HepG2 (cell line): ENCODE results near the gene CNOT10. TPM values are rescaled to one million over a fixed set of nuclear protein-coding genes. Genes with fewer than 3 reads are reported as not detected.

Experiments used
- AGO2 ChIP-seq: fragments of 200-400 bp; formaldehyde crosslinking; optimal IDR thresholded peaks from 2 replicates; pipeline ENCODE3; 2017; ENCODE audit warnings: mild to moderate bottlenecking, low read depth, low read length, moderate library complexity
- CREB1 ChIP-seq, 2 experiments: fragments of 450-650 bp in 1 of 2; IDR thresholded peaks; 2 replicates each; pipeline ENCODE4 v1.6.1; 2016 to 2017; ENCODE audit warnings: control low read depth in 1 of 2, mild to moderate bottlenecking in 1 of 2, missing compliant biosample characterization in 1 of 2, missing genetic modification characterization in 1 of 2
- CREBL2 ChIP-seq: sonication (generic); formaldehyde crosslinking; IDR thresholded peaks from 2 replicates; pipeline ENCODE4 v1.8.1; 2023; ENCODE audit warnings: missing genetic modification reagents, mild to moderate bottlenecking, borderline replicate concordance
- EHMT2 ChIP-seq: fragments of 200-600 bp; sonication (generic); IDR thresholded peaks from 2 replicates; pipeline ENCODE4 v1.7.0; 2017; ENCODE audit warnings: antibody characterized with exemption, low read depth, low read length, borderline replicate concordance
- FOXP4 ChIP-seq: sonication (generic); formaldehyde crosslinking; IDR thresholded peaks from 2 replicates; pipeline ENCODE4 v1.4.0; 2020; ENCODE audit warnings: missing genetic modification reagents
- MLLT10 ChIP-seq: sonication (generic); formaldehyde crosslinking; IDR thresholded peaks from 2 replicates; pipeline ENCODE4 v1.4.0; 2020; ENCODE audit warnings: missing genetic modification reagents
- PAX8 ChIP-seq: sonication (generic); formaldehyde crosslinking; IDR thresholded peaks from 2 replicates; pipeline ENCODE4 v1.8.0; 2022; ENCODE audit warnings: mild to moderate bottlenecking, missing genetic modification reagents, borderline replicate concordance
- PITX1 ChIP-seq: sonication (generic); formaldehyde crosslinking; IDR thresholded peaks from 2 replicates; pipeline ENCODE4 v1.5.1; 2020; ENCODE audit warnings: mild to moderate bottlenecking, missing genetic modification reagents
- TEF ChIP-seq: sonication (generic); formaldehyde crosslinking; IDR thresholded peaks from 2 replicates; pipeline ENCODE4 v1.5.0; 2020; ENCODE audit warnings: missing genetic modification reagents
- ZBTB7B ChIP-seq: sonication (generic); formaldehyde crosslinking; IDR thresholded peaks from 2 replicates; pipeline ENCODE4 v1.4.0; 2020; ENCODE audit warnings: missing genetic modification reagents
- ZNF263 ChIP-seq: sonication (generic); formaldehyde crosslinking; IDR thresholded peaks from 2 replicates; pipeline ENCODE4 v1.4.0; 2020; ENCODE audit warnings: missing genetic modification reagents
- ZNF564 ChIP-seq: sonication (generic); formaldehyde crosslinking; IDR thresholded peaks from 2 replicates; pipeline ENCODE4 v1.8.1; 2023; ENCODE audit warnings: mild to moderate bottlenecking, missing genetic modification reagents
- ZNF607 ChIP-seq: sonication (generic); formaldehyde crosslinking; IDR thresholded peaks from 2 replicates; pipeline ENCODE4 v1.5.1; 2020; ENCODE audit warnings: missing genetic modification reagents, mild to moderate bottlenecking, borderline replicate concordance
- ZNF781 ChIP-seq: sonication (generic); formaldehyde crosslinking; IDR thresholded peaks from 2 replicates; pipeline ENCODE4 v1.5.1; 2020; ENCODE audit warnings: borderline replicate concordance, mild to moderate bottlenecking, missing genetic modification reagents; ENCODE audit errors: not compliant biosample characterization
- polyA plus RNA-seq, 8 experiments: library from polyadenylated mRNA; depleted of rRNA in 3 of 8; stranded (reverse) in 7 of 8; unstranded in 1 of 8; fragments of >200 nt; fragmentation: Illumina TruSeq in 4 of 8; extraction: Trizol in 4 of 8; gene quantifications; 2 replicates each; pipeline versions ENCODE4 v1.2.1 to v1.2.3, GENCODE V29; 2011 to 2016; ENCODE audit warnings: low read depth in 4 of 8, missing spikeins in 1 of 8, mixed read lengths in 1 of 8; ENCODE audit not compliant: insufficient read depth in 1 of 8
- total RNA-seq, 5 experiments: library from RNA; depleted of rRNA; stranded (reverse); fragments of >200 nt; fragmentation: Illumina TruSeq; extraction: Trizol; gene quantifications; 2 replicates each; pipeline ENCODE4 v1.2.3, GENCODE V29; 2016; ENCODE audit warnings: low read depth in 1 of 5
- TF ChIP-seq, protein P1 (sequence below): IDR thresholded peaks from 2 replicates; pipeline ENCODE4 v1.6.1; 2012; ENCODE audit warnings: inconsistent platforms
- TF ChIP-seq, protein P2 (sequence below): IDR thresholded peaks from 2 replicates; pipeline ENCODE4 v1.6.1; 2016; ENCODE audit warnings: control low read depth
- TF ChIP-seq, protein P3 (sequence below): sonication (generic); formaldehyde crosslinking; IDR thresholded peaks from 2 replicates; pipeline ENCODE4 v1.9.0; 2022; ENCODE audit warnings: missing genetic modification reagents, mild to moderate bottlenecking, borderline replicate concordance

The CNOT10 gene
- total and polyA plus RNA-seq, 2 of the 13 experiments (the other 11 are each of a cell fraction or from before 2014, with no cell fraction given), result 21.2 to 34.1 TPM

GRCh38 chr3:32819551-32820348 is 134.8 kb downstream of the CNOT10 start (continued):
- TF ChIP-seq EHMT2 (no peak), ZNF781 (CRISPR knock-in tag) (peak; percentile 51), FOXP4 (no peak), ZBTB7B (CRISPR knock-in tag) (0 out of 2 replicates have a peak, but pooled peaks have one; percentile 13), ZNF564 (CRISPR knock-in tag) (no peak), PAX8 (no peak), ZNF607 (CRISPR knock-in tag) (no peak), CREBL2 (CRISPR knock-in tag) (0 out of 2 replicates have a peak, but pooled peaks have one; percentile 32), CREB1 (IDR thresholded peaks at IDR 0.05) (no peak), CREB1 (CRISPR knock-in tag; IDR thresholded peaks at IDR 0.05) (0 out of 2 replicates have a peak, but pooled peaks have one; percentile 14), TEF (no peak), ZNF263 (CRISPR knock-in tag) (peak; percentile 34; the same call in 1 of the 2 replicates), MLLT10 (peak; percentile 93), PITX1 (CRISPR knock-in tag) (peak; percentile 58; the same call in 1 of the 2 replicates), AGO2 (peak; percentile 56)
- TF ChIP-seq, protein P1, sequence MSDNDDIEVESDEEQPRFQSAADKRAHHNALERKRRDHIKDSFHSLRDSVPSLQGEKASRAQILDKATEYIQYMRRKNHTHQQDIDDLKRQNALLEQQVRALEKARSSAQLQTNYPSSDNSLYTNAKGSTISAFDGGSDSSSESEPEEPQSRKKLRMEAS, result no peak
- TF ChIP-seq, protein P2, sequence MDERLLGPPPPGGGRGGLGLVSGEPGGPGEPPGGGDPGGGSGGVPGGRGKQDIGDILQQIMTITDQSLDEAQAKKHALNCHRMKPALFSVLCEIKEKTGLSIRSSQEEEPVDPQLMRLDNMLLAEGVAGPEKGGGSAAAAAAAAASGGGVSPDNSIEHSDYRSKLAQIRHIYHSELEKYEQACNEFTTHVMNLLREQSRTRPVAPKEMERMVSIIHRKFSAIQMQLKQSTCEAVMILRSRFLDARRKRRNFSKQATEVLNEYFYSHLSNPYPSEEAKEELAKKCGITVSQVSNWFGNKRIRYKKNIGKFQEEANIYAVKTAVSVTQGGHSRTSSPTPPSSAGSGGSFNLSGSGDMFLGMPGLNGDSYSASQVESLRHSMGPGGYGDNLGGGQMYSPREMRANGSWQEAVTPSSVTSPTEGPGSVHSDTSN (CRISPR knock-in tag), result no peak
- TF ChIP-seq, protein P3, sequence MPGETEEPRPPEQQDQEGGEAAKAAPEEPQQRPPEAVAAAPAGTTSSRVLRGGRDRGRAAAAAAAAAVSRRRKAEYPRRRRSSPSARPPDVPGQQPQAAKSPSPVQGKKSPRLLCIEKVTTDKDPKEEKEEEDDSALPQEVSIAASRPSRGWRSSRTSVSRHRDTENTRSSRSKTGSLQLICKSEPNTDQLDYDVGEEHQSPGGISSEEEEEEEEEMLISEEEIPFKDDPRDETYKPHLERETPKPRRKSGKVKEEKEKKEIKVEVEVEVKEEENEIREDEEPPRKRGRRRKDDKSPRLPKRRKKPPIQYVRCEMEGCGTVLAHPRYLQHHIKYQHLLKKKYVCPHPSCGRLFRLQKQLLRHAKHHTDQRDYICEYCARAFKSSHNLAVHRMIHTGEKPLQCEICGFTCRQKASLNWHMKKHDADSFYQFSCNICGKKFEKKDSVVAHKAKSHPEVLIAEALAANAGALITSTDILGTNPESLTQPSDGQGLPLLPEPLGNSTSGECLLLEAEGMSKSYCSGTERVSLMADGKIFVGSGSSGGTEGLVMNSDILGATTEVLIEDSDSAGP (CRISPR knock-in tag), result 0 out of 2 replicates have a peak, but pooled peaks have one; percentile 37
